COLO668 (cell line): ENCODE results near the gene PPP2R2C.

Experiments
- DNase-seq: peaks from one replicate; lab custom pipeline; 2025; ENCODE audit not compliant: unreplicated experiment; lab: John Stamatoyannopoulos, UW

Gene PPP2R2C

DNA sequence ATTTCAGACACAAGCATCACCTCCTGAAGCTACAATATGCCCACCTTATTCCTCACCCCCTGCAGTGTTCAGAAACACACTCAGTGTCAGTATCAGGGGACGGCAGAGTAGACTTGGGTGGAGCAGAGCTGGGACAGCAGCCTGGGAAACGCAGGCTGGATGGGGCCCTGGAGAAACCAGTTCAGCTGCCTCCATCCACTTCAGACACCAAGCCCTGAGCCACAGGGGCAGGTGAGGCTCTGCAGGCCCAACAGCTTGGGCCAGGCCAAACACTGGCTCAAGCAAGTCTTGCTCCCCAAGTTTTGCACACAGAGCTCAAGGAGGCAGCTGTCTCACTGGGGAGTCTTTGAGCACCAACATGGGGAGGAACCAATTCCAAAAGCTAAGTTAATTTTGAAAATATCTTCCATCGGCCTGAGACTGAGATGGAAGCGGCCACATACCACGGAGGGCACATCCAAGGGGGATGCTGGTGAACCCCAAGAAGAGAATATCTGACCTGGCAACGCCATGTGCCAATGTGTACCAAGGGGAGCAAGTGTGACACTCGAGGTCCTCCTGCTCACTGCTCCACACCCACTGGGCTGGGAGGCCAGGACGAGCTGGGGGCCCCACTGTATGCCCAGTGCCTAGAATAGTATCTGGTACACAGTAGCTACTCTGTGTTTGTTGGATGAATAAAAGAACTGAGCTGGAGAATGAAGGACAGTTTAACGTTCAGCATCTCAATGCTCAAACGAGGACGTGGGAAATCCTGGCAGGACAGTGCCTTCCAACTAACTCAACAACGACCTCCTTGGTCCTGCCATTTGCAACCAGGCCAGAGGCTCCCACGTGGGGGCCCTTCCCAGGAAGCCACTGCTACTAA is 45.6 kb downstream of the PPP2R2C start:
- no peak for DNase-seq

DNA sequence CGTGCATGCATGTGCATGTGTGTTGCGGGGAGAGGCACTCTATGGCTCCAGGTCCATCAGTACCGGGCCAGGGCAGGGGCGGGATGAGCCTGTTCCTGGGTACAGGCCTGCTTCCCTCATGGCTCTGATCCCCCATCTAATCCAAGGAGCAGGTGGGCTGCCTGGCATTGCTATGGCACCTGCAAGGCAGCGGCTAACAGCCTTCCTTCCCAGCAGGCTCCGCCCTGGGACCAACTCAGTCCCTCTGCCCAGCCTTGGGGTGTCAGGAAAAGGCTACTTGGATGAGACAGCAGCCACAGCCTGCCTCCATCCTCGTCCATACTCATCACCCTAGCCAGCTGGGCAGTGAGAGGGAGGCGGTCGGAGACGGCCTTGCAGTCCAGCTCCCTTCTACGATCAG is 46.5 kb downstream of the PPP2R2C start:
- DNase-seq: no peak

- DNase-seq: no peak
These were observed 47.1 kb downstream of the PPP2R2C start for GRCh38 chr4:6425336-6425735.

DNA sequence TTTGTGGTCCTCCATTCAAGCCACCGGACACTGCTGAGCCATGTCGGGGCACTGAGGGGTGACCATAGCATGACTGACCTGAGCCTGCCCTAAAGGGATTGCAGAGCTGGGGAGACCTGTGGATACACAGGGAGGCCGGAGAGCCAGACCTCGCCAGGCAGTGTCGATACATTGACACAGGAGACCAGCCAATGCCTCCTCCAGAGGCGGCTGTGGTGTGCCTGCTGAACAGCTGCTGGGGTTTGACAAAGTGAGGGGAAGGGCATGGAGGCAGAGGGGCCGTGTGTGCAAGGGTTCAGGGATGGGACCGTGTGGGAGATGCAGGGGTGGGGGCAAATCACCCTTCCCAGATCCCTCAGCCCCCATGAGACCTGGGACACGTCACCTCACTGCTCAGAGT is 48.0 kb downstream of the PPP2R2C start:
- no peak for DNase-seq

- DNase-seq: no peak
These were observed 48.8 kb downstream of the PPP2R2C start for GRCh38 chr4:6423575-6423974.

DNA sequence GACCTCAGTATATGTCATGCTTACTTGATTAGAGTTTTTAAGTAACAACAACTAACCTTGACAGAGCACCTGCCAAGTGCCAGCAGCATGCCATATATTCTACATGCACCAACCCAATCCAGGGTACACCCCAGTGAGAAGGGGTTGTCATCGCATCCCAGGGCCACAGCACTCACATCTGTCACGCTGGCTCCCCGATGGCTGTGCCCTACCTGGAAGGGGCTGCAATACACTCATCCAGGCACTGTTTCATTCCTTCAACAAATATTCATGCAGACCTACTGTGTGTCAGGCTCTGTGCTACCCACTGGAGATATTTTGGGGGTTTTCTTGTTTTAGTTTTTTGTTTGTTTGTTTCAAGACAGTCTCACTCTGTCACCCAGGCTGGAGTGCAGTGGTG is 49.5 kb downstream of the PPP2R2C start:
- no peak for DNase-seq

DNA sequence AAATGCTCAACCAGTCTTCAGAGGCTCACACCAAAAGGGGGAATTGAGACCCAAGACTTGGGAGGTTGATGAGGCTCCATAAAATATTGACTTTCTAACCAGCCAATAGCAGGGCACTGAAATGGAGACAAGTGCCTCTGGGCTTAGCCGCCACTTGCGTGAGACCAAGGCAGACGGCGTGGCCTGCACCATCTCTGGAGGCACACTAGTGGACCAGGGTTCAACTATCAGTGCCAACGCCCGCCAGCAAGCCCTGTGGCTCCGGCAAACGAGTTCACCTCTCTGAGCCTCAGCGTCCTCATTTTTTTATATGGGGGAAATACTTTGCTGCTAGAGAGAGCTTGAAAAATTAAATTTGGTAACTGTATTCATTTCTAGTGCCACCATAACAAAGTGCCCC is 50.3 kb downstream of the PPP2R2C start:
- DNase-seq: no peak

- no peak for DNase-seq
These were observed 51.0 kb downstream of the PPP2R2C start for GRCh38 chr4:6421397-6421796.

DNA sequence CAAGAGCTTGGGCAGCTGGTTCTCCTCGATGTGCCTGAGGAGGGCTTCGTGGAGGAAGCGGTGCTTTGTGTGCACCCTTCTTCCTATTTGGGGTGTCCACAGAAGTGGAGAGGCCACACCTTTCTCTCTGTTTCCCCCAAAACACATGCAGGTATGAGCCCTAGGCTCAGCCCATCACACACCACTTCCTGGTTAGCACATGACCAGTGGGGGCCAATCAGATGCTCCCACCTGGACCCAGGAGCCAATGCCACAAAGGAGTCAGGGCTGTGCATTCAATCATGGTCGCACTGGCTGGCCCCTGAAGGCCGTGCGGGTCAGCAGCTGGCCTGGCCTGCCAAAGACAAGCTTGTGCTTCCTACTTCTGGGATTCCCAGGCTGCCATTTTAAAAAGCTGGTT is 51.4 kb downstream of the PPP2R2C start:
- no peak for DNase-seq

DNA sequence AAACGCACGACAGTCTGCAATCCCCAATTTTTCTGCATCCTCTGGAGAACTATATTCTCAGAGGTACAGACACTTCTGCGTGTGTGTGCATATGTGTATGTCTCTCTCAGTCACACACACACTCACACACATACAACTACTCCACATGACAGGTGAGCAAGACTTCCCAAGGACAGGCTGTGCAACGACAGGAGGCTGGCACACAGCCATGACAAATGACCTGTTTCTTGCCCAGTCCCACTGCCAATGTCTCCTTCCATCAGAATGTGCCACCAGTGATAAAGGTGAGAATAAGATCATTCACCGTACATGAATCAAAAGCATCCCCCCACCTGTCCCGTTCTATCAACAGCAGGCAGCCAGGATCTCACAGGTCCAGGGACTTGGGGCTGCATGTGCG is 52.4 kb downstream of the PPP2R2C start:
- no peak for DNase-seq

GRCh38 chr4:6419452-6420028 is 52.9 kb downstream of the PPP2R2C start:
- DNase-seq: no peak

GRCh38 chr4:6418193-6418755 is 54.1 kb downstream of the PPP2R2C start:
- no peak for DNase-seq

DNA sequence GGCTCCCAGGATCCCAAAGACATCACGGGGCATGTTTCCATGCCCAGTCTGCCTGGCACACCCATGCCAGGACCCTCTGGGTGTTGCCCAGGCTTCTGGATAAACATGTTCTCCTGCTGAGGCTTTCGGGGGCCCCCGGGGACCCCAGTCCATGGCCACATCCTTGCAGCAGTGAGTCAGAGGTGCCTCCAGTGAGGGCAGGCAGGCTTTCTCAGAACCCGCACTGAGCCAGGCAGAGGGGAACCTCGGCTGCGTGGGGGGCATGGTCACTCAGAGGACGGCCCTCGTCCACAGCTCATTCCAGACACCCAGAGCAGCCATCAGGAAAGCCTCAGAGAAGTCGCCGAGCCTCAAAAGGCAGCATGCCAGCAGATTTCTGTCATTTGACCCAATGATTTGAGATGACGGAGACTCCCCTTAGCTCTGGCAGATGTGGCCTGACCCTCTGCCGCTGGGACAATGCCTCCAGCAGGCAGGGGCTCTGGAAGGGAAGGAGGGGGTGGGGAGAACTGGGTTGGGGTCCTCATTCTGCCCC is 54.8 kb downstream of the PPP2R2C start:
- no peak for DNase-seq

DNA sequence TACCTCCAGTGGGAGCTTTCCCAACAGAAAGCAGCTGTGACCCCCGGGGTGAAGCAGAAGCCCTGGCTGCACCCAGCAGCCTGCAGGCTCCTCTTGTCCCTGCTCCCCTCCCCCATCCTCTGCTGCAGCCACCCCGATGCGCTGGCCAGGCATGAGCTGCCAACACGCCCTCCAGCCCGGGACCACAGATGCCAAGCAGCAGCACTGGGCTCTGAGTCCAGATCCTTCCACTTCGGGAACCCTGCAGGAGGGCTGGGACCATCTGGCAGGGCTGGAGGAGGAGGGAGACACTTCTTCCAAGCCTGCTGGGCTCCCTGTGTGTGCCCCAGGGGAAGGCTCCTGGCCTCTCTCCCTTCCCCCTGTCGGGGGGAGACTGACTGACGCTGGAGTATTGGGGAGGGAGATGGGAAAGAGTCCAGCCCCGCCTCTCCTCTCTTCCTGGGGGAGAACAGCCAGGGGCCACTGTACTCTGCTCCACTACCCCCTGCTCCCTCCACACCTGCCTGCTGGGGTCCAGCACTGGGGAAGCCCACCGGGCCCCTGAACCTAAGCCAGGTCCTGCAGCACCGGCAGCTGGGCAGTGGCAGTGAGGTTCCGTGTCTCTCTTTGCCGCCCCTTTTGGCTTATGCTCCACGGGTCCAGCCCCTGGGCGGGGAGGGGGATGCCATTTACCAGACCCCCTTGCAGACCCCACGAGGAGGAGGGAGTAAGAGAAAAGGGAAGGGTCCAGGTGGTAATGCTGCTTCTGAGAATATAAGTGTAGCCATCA is 55.7 kb downstream of the PPP2R2C start:
- DNase-seq: no peak

DNA sequence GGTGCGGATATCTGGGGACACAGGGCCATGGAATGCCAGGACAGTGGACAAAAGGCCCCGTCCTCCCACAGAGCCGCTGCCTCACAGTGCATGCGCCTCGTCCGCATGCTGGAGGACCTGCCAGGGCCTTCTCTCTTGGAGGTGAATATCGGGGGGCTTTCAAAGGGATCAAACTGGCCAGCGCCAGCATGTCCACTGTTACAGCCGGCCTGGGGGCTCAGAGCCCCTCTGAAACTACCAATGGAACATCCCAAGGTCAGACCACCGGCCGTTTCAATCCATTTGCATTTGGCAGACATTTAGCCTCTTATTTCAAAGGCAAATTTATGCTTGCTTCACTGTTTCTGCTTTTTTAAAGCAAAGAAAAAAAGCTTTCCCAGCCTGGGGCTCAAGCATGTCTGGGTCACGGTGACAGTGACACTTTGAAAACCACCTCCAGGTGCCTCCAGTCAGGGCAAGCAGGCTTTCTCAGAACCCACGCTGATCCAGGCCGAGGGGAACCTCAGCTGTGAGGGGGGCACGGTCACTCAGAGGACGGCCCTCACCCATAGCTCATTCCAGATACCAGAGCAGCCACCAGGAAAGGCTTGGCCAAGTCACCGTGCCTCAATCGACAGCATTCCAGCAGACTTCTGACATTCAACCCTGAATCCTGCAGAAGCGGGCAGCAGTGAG is 57.2 kb downstream of the PPP2R2C start:
- no peak for DNase-seq

DNA sequence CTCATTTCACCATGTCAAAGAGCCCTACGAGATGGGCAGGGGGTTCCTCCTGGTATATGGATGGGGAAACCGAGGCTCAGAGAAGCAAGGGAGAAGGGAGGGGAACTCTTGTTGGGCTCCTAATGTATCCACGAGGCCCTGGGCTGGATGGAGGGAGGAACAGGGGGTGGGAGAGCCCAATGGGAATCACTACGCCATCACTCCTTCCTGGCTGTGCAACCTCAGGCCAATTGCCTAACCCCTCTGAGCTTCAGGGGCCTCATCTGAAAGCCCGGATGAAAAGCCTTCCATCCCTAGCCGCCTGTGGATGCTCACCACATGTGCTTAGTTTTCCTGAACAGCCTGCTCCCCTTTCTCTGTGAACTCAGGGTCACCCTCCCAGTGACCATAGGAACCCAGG is 57.8 kb downstream of the PPP2R2C start:
- no peak for DNase-seq

- DNase-seq: no peak
These were observed 61.8 kb downstream of the PPP2R2C start for GRCh38 chr4:6410664-6411063.

DNA sequence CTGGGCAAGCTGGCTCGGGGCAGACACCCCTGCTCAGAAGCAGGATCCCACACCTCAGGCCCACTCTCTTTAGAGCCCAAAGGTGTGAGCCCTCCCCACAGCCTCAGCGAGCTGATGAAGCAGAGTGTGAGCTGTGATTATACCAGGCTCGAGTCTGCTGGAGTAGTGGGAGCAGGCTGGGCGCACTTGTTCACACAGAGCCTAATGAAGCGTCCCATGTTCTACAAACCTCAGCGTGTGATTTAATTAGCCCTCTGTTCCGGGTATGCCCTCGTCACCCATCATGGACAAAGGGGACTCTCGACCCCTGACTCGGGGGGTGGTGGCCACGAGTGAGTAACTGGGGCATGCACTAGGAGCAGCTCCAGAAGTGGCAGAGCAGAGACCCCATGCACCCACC is 62.3 kb downstream of the PPP2R2C start:
- DNase-seq: no peak

DNA sequence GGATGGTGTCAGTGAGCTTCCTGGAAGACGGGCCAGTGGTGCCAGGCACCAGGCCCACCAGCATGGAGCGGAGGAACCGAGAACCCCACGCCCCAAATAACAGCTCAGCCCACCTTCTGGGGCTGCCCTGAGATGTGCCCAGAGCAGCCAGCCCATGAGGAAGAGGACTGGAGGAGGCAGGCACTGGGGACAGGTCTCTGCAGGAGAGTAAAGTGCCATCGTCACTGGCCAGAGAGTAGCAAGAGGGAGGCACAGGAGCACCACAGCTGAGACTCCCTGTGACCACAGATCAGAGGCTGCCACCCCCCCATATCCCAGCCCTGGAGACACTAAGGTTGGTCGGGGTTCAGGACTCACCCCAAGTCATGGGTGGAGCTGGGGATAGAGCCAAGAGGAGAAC is 63.0 kb downstream of the PPP2R2C start:
- DNase-seq: no peak

- DNase-seq: no peak
These were observed 64.2 kb downstream of the PPP2R2C start for GRCh38 chr4:6408263-6408662.

DNA sequence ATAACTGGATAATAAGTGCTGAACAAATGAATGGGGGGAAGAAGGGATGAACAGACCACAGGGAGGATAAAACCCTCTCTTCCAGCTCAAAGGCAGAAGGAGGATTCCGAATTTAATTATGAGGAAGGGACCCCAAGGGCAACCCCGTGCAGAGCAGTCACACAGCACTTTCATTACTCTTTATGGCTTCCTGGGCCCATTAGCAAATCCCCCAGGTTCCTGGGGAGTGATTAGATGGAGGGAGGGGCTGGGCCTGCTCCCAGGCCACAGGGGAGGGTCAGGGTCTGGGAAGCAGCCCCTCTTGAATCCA is 67.1 kb downstream of the PPP2R2C start:
- DNase-seq: no peak
